Measurements from ENCODE around the gene COX19. TPM values are rescaled to one million over a fixed set of nuclear protein-coding genes. Genes with fewer than 3 reads are reported as not detected.
"Not testable (repeated sequence)": the region's sequence is repeated elsewhere in the genome, so short reads cannot be mapped to it uniquely, and the experiment has no call there.

The COX19 gene
- polyA plus RNA-seq, 4 donors = 7.2 to 19.3 (median 11.2) TPM

DNA sequence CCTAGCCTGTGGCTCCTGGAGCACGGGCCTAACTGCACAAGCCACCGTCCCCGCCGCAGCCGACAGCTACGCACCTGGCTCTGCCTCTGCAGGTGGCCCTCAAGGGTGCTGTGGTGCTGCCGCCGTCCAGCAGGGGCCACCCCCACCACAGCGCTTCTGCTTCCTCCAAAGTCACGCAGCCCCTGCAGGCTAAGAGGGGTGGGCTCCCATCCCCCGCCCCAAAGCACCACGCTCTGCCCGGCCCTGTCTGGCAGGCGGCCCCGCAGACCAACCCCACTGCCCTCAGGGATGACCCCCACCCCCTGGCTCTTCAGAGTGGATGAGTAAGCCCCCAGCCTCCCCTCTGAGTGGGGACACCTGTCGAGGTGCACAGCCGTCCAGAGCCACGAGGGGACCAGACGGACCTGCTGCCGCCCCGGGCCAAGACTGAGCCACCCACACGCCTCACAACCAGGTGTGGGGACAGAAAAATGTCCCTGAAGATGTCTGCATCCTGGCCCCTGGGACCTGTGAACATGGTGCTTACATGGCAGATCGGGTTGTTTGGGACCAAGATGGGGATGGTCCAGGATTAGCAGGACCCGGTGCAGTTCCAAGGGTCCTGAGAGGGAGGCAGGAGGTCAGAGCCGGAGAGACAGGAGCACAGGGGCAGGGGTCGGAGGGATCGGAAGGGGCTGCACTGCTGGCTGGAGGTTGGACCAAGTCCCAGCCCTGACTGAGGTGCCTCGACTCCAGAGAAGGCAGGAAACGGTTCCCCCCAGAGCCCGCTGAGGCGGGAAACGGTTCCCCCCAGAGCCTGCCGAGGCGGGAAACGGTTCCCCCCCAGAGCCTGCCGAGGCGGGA, 11.9 kb downstream of the COX19 start:
- no peak for DNase-seq (ENCODE audit: low read depth in 4 of 4, low spot score in 3 of 4)

DNA sequence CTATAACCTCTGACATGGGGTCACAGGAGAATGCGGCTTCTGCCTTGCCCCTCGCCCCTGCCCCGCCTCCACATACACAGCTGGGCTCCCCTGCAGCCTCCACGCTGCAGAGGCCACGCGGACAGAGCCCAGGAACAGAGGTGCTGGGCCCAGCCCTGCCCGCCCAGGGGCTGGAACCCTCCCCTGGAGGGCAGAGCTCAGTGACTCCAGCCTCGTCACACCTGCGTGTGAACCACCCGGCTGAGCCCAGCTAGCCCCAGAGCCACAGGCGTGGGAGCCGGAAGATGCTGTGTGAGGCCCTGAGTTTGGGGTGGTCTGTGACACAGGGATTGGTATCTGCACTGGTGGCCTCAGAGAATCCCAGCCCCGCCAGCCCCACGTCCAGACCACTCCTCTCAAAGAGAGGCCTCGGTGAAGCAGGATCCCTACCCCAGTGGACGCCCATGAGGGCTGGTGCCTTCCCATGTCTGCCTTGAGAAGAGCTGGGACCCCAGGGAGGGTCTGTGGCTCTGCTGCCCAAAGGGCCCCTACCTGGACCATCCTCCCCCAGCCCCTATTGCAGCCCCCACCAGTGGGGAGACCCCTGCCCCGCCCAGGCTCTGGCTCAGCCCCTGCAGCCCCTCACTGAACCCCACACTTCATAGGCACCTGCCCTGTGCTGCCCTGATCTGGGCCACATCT, 12.8 kb downstream of the COX19 start:
- no peak for DNase-seq (ENCODE audit: low read depth in 4 of 4, low spot score in 3 of 4)

DNA sequence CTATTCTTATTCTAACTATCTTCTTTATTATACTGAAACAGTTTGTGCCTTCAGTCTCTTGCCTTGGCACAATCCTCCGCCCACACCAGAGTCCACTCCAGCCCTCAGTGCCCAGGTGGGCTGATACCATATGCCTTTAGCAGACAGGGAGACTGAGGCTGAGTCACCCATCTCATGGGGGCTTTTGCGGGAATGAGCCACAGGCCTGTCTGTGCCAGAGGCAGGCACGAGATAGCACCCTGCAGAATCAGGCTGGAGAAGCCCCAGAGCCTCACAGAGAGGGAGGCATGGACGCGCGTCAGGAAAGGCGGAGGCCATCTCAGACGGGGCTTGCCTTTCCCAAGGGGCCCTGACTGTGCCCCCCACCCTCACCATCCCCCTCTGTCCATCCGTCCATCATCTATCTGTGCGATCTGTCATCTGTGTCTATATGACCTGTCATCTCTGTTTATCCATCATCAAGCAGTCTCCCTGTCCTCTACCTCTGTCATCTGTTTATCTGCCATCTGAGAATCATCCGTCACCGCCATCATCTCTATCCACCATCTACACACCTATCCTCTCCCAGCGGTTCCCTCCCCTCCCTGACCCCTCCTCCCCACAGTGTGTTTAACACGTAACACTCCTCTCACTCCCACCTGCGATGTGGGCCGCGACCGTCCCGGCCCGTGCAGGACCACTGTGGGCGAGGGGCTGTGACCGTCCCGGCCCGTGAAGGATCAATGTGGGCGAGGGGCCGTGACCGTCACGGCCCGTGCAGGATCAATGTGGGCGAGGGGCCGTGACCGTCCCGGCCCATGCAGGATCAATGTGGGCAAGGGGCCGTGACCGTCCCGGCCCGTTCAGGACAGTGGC, 13.6 kb downstream of the COX19 start:
- no peak for DNase-seq (ENCODE audit: low read depth in 4 of 4, low spot score in 3 of 4)

DNA sequence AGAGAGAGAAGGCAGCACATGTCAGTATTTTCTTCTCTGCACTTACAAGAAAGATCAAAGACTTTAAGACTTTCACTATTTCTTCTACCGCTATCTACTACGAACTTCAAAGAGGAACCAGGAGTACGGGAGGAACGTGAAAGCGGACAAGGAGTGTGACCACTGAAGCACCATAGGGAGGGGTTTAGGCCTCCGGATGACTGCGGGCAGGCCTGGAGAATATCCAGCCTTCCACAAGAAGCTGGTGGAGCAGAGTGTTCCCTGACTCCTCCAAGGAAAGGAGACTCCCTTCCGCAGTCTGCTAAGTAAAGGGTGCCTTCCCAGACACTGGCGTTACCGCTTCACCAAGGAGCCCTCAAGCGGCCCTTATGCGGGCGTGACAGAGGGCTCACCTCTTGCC, 14.4 kb downstream of the COX19 start:
- DNase-seq (ENCODE audit: low read depth in 4 of 4, low spot score in 3 of 4) = not testable (repeated sequence)

DNA sequence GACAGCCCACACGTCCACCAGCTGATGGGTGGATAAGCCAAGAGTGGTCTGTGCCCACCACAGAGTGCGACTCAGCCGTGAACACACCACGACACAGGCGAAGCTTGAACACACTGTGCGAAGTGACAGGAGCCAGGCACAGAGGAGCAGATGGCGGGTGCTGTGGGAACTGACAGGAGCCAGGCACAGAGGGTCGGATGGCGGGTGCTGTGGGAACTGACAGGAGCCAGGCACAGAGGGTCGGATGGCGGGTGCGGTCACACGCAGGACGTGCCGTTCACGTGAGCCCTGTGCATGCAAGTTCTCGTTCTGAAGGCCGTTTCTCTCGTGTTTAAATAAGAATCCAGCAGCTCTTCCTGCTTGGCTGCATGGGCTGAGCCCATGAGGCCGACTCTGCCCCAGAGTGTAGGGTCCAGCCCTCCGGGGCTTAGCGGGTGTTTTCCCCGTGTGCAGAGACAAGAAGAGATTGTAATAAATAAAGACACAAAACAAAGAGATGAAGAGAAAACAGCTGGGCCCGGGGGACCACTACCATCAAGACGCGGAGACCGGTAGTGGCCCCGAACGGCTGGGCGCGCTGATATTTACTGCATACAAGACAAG, 15.0 kb downstream of the COX19 start:
- DNase-seq (ENCODE audit: low read depth in 4 of 4, low spot score in 3 of 4) = no peak

DNA sequence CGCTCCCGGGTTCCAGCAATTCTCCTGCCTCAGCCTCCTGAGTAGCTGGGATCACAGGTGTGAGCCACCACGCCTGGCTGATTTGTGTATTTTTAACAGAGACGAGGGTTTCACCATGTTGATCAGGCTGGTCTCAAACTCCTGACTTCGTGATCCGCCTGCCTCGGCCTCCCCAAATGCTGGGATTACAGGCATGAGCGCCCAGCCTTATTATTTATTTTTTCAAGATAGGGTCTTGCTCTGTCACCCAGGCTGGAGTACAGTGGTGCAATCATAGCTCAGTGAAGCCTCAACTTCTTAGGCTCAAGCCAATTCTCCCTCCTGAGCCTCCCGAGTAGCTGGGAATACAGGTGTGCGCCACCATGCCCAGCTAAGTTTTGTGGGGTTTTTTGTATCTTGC, 15.6 kb downstream of the COX19 start:
- not testable (repeated sequence) for DNase-seq (ENCODE audit: low read depth in 4 of 4, low spot score in 3 of 4)

DNA sequence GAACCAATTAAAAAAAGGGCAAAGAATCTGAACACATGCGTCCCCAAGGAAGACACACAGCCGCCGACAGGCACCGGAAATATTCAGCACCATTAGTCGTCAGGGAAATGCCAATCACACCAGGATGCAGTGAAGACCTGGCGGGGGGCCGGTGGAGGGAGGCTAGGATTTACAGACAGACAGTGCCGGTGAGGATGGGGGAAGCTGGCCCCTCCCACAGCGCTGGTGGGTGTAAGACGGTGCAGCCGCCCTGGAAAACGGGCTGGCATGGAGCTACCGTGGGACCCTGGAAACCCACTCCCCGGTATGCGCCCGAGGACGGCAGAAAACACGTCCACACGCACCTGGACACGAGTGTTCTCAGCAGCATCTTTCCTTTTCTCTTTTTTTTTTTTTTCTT, 16.1 kb downstream of the COX19 start:
- DNase-seq (ENCODE audit: low read depth in 4 of 4, low spot score in 3 of 4) = no peak

DNA sequence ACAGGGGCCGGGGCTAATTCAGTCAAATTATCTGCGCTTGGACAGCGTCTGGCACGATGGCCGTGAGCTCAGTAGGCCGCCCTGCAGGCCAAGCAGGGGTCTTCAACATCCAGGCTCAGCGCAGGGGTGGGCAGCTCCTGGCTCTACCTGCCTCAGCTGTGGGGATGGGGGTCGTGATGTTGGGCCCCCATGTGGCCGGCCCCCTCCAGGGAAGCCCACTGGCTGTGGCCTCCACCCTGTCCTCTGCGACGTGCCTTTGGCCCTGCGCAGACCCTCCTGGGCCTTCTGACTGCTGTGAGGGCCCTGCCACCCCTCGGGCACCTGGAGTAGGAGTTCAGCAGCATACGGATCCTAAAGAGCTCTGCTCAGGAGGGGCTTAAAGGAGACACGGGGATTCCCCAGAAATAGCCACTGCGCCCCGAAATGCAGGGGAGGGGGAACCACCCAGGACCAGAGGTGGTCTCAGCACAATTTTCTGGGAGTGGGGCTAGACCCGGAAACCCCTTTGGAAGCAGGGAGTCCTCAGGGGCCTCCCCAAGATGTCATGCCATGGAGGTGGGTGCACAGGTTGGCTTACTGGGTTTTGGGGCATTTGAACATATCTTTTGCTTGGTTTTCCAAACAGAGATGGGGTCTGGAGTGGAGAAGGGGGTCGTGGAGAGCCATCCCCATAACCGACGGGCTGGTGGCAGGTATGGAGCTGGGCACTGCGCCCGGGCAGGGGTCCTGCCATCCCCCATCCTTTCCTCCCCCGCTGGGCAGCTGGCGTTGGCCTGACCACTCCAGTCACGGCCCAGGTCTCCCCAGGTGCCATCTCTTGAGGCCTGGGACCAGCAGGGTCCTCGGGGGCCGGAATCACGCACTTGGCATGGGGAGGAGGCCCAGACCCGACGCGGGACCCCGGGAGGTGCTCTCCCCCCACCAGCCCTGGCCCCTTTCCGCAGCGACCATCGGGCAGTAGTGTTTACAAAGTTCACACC, 16.8 kb downstream of the COX19 start:
- DNase-seq (ENCODE audit: low read depth in 4 of 4, low spot score in 3 of 4) = no peak

DNA sequence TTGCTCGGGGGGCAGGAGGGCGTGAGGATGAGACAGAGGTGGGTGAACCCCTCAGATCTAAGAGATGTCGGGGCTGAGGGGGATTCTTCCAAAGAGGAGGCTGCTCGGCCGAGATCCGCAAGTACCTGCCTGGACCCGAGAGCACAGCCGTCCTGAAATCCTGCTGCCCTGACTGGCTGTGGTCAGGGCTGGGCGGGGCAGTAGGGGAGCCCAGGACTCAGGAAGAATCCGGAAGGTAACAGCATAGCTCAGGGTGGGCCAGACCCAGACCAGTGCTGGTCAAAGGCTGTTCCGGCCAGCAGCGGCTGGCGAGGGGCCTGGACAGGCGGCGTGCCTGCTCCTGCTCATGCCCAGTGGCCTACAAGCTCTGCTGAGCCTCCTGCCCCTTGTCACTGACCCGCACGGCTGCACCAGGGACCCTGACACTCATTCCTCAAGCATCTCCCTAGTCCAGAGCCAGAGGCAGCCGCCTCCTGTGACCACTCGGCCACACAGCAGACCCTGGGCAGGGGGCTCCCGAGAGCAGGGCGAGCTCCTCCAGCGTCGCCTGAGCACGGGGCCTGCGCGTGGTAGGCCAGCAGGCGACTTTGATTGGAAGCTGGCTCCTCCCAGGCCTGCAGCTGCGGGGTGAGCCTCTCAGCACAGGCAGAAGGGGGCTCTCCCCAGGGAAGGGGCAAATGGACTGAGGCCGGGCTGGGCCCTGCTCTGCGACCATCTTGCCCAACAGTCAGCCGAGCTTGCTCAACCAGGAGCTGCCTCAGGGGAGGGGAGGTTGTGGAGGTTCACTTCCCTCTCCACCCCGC, 17.7 kb downstream of the COX19 start:
- DNase-seq (ENCODE audit: low read depth in 4 of 4, low spot score in 3 of 4) = no peak

DNA sequence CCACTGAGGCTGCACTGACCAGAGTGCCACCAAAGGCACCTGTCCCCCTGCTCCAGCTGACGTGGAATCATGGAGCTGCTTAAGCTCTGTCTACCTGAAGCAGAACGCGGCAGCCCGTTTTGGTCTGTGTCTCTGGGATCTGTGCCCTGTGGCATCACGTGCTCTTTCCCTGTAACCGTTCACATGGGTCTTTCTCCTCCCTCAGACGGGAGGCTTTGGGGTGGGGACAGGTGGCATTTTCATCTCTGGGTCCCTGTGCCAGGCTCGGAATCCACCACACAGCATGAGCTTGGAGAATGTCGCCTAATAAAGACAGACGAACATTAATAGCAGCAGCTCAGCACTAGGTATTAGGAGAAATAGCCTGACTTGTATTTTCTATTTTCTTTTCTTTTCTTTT, 19.3 kb downstream of the COX19 start:
- DNase-seq (ENCODE audit: low read depth in 4 of 4, low spot score in 3 of 4) = no peak

DNA sequence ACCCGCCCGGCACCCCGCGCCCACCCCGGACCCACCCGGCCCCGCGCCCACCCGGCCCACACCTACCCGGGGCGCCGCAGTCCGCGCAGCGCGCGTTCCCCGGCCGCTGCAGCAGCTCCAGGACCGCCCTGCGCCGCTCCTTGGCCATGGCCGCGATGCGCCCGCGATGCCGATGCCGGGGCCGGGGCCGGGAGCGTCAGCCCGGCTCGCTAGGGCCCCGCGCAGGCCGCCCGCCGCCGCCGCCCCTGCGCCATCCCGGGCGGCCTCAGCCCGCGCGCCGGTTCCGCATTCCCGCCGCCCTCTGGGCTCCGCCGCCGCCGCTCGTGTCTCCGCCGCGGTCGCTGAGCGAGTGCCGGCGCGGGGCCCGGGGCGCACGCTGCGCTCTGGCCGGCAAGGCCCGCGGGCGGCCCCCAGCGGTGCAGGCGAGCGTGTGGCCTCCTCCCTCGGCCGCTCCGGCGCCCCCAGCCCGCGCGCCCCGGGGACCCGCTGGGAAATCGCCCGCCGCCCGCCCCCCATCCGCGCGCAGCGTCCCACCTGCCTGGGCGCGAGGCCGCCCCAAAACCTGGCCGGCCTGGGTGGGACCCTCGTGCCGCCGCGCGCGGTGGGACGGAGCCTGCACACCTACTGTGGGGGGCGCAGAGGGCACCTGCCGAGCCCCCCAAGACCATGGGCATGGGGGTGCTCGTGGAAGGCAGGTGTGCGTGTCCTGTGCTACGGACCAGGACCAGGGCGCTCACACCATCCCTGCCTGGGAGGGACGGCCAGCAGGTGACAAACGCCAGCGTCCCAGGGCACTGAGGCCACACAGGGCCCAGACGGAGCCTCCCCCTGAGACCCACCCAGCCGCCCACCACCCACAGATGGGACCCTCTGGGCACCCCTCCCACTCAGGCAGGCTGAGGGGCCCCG, 20.8 kb downstream of the COX19 start, which contains the start of gene ADAP1:
ADAP1 (minus strand) TSS at position 351 of the 909 bp plus-strand sequence; CDS start at position 148, 203 bp downstream.
- no peak for DNase-seq (ENCODE audit: low read depth in 4 of 4, low spot score in 3 of 4)

DNA sequence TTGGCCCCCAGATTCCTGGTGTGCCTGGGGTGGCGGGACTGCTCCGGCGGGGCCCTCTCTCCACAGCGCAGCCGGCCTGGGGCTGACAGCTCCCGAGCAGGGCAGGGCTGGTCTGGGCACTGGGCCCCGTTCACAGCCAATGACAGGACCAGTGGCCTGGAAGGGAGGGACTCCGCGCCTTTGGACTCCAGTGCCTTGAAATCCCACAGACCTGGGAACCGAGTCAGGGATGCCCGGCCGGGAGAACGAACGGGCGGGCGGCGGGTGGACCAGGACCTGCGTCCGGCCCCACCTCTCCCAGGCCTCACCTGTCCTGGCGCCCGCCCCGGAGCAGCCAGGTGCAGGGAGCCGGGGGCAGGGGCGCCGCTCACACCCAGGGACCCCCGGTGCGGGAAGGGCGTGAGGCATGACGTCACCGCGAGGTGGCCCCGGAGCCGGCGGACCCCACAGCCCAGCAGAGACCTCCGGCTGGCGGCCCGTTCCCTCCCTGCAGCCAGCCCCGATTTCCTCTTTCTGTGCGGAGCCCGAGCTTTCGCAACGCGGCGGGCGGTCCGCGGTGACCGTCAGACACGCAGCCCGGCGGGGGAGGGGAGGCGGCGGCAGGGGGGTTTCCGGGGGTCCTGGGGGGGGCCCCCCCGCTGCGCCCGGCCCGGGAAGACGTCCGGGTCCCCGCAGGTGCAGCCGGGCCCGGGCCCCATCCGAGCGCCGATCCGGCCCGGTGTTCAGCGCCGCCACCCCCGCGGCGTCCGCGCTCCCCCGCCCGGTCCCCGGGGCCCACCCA, 21.6 kb downstream of the COX19 start:
- no peak for DNase-seq (ENCODE audit: low read depth in 4 of 4, low spot score in 3 of 4)

DNA sequence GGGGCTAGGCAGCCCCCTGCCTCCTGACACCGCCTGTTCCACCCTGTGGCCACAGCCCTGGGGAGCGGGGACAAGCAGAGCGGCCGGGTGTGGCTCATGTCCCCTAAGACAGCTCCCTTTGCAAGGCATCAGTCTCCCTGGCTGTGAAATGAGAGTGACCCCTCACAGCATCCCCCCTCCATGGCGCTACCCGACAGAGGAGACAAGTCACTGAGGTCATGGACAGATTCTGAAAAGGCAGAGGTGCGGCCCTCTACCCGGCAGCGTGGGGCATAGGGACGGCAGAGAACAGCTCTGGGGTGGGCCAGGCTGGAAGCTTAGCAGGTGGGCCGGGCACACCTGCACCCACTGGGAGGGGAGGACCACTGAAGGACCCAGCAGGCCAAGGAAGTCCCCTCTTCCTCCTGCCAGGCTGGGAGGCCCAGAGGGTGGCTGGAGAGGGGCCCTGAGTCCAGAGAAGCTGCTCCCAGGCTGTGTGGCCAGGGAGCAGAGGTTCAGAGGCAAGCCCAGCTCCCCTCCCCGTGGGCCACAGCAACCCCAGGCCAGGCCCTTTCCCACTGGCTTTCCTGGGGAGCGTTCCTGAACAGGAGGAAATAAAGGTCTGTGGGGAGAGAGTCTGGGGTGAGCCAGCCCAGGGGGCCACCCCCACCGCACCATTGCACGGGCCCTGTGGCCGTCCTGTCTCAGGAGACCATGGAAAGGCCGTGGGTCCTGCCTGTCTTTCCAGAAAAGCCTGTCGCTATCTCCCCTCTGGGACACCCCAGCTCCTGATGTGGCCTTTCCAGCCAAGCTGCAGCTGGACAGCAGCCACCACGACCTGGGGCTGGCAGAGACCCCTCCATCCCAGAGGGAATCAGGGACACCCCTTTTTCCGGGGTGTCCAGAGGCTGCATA, 22.6 kb downstream of the COX19 start:
- no peak for DNase-seq (ENCODE audit: low read depth in 4 of 4, low spot score in 3 of 4)

DNA sequence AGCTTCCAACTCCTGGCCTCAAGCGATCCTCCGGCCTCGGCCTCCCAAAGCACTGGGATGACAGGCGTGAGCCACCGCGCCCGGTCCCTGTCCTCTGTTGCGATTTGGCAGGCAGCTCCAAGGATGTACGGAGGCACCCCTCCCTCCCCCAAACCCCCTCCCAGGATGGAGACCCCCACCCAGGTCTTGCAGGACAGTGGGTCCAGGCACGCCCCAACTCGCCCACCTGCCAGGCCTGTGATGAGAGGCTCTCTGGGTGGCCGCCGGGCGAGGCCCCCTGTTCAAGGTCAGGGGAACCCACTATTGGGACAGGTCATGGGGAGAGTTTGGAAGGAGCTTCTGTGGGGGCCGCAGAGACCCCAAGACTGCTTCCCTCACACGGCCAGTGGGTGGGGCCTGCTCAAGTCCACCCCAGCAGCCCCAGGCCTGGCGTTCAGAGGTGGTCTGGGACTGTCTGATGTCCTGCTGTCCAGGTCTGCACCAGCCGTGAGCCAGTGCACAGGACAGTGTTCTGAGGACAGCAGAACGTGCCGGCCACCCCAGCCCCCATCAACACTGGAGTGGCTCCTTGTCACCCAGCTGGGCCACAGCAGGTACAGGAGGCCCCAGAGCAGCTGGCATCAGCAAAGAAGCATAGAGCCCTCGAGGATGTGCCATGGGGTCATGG, 23.3 kb downstream of the COX19 start:
- no peak for DNase-seq (ENCODE audit: low read depth in 4 of 4, low spot score in 3 of 4)

Measured in left renal pelvis (tissue), 4 donors.